ENCODE measurements around the gene TNFRSF13B. TPM values are rescaled to one million over a fixed set of nuclear protein-coding genes. Genes with fewer than 3 reads are reported as not detected.

TNFRSF13B gene
- total RNA-seq, 1 experiment from 2014 or later: not detected

DNA sequence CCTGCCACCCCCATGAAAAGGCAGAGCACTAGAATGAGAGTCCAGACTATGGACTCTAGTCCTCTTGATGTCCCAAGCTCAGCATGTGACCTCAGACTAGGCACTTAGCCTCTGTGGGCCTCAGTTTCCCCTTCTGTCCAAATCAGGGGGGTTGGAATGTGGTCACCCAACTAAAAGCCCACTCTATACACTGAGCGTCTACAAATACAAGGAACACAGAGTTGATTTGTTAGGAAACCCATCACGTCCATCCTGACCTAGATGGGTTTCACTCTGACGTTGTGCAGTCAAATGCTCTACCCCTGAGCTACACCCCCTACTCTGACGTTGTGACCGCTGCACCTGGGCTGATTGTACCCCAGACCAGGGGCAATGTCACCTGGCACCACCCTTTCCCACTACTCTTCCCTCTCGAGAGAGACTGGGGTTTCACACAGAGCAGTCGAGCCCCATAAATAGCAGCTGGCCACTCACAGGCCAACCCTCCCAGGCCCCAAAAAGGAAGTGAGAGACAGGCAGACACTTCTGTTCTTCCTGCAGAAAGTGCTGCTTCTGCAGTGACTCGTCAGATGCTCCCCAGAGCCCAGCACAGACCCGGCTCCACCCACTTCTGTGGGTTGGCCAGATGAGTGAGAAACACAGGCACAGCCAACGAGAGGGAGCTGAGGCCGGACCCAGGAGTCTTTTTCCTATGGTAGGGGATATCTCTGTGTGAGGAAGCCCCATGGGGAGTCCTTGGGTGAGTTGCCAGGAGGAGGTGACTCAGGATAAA is 16.1 kb upstream of the TNFRSF13B start:
- intact Hi-C loops (cut with micrococcal nuclease): no loop called here
- Histone ChIP-seq H3K36me3 (ENCODE audit: low read depth, low read length) (no peaks in the 10 kb centered on the region), H3K4me1 (ENCODE audit: insufficient read depth, low read length) (peaks cover 3% of the 10 kb centered on the region; the same call in 1 of the 2 replicates), H3K4me2 (ENCODE audit: low read length) (no peak overlapping the region), H3K9me2 (replicated peaks; ENCODE audit: low read length) (no peaks in the 10 kb centered on the region), H4K20me1 (ENCODE audit: low read length) (no peaks in the 10 kb centered on the region), H2AFZ (ENCODE audit: low read length) (0 out of 2 replicates have a peak overlapping the region, but pooled peaks have one; percentile 11), H3K27me3 (ENCODE audit: low read length) (no peaks in the 10 kb centered on the region), H3F3A (ENCODE audit: low read length, unreplicated experiment) (no peaks in the 10 kb centered on the region), H3K4me3 (ENCODE audit: low read length) (no peak overlapping the region), H3K9me3 (ENCODE audit: low read length) (no peaks in the 10 kb centered on the region), H3K9ac (ENCODE audit: low read length) (no peak overlapping the region), H3K79me2 (ENCODE audit: low read length) (no peaks in the 10 kb centered on the region), H3K27ac (ENCODE audit: low read length) (no peak overlapping the region)
- POLR2A ChIA-PET (ENCODE audit: unreplicated experiment): no interaction called here
- no TSS peak for BruUV-seq (replicated peaks)
- DNase-seq (peak; percentile 77), ATAC-seq (peak; percentile 59)
- no peak for TF ChIP-seq EZH2phosphoT487 (IDR thresholded peaks at IDR 0.05; ENCODE audit: borderline replicate concordance, low read length)
- TF ChIP-seq CTCF (conservative IDR thresholded peaks at IDR 0.05; ENCODE audit: low read depth, low read length): no peak
- no peak for TF ChIP-seq EZH2 (IDR thresholded peaks at IDR 0.05; ENCODE audit: low read length, unreplicated experiment)
- CTCF ChIA-PET: no interaction called here

DNA sequence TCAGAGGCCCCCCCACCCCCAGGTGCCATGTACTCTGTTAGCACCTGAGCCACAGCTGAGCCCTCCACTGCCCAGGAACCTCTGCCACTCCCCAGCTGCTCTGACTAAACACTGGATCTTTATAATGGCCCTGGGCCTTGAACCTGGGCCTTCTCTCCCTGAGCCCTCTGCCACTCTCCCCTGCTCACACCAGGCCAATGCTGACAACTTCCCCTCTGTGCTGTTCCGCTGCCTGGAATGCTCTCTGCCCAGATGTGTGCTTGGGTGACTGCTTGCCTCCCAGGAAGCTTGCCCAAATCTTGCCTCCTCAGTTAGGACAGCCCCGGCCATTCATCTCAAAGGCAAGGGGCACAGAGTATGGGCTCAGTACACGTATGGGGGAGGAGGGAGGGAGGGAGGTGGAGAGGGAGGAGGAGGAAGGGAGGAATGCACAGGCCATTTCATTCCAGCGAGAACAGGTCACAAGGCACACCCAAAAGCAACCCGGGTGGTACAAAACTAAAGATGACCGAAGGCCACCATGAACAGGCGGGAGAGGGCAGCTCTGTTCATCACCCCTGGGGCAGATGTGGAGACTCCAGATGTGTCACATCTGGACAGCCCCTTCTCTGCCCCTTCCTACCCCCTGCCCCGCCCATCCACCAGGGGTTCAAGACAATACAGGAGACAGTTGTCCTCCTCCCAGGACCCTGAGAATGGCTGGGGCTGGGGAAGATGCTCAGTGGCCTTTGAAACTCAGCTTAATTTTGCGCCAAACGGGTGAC is 15.3 kb upstream of the TNFRSF13B start:
- no peak for ATAC-seq
- no peak overlapping the region for H3K9ac ChIP-seq (ENCODE audit: low read length)
- peaks cover 3% of the 10 kb centered on the region; the same call in 1 of the 2 replicates for H3K4me1 ChIP-seq (ENCODE audit: insufficient read depth, low read length)
- H3K79me2 ChIP-seq (ENCODE audit: low read length): no peaks in the 10 kb centered on the region
- H3F3A ChIP-seq (ENCODE audit: low read length, unreplicated experiment): no peaks in the 10 kb centered on the region
- no peak overlapping the region for H3K4me3 ChIP-seq (ENCODE audit: low read length)
- no peak overlapping the region for H3K27ac ChIP-seq (ENCODE audit: low read length)
- H3K9me3 ChIP-seq (ENCODE audit: low read length): no peaks in the 10 kb centered on the region
- no peaks in the 10 kb centered on the region for H3K27me3 ChIP-seq (ENCODE audit: low read length)
- H4K20me1 ChIP-seq (ENCODE audit: low read length): no peaks in the 10 kb centered on the region
- H3K4me2 ChIP-seq (ENCODE audit: low read length): no peak overlapping the region
- BruUV-seq (replicated peaks): no TSS peak
- ChIA-PET CTCF (no interaction called here), POLR2A (ENCODE audit: unreplicated experiment) (no interaction called here)
- TF ChIP-seq EZH2phosphoT487 (IDR thresholded peaks at IDR 0.05; ENCODE audit: borderline replicate concordance, low read length) (no peak), EZH2 (IDR thresholded peaks at IDR 0.05; ENCODE audit: low read length, unreplicated experiment) (no peak), CTCF (conservative IDR thresholded peaks at IDR 0.05; ENCODE audit: low read depth, low read length) (no peak)
- intact Hi-C loops (cut with micrococcal nuclease): no loop called here
- no peak for DNase-seq
- no peak overlapping the region for H2AFZ ChIP-seq (ENCODE audit: low read length)
- no peaks in the 10 kb centered on the region for H3K9me2 ChIP-seq (replicated peaks; ENCODE audit: low read length)
- H3K36me3 ChIP-seq (ENCODE audit: low read depth, low read length): no peaks in the 10 kb centered on the region
